Breast epithelium (tissue), 3 donors: ENCODE data around the gene NEMP2.

Source experiments
- CTCF ChIP-seq, 3 donors: fragments of 450-650 bp; IDR thresholded peaks; one replicate each; pipeline ENCODE4 v1.5.1; 2016 to 2017; ENCODE audit warnings: antibody characterized with exemption in 3 of 3, mild to moderate bottlenecking in 3 of 3, moderate library complexity in 3 of 3
- POLR2A ChIP-seq: fragments of 450-650 bp; IDR thresholded peaks from one replicate; pipeline ENCODE4 v1.6.1; 2016; ENCODE audit warnings: antibody characterized with exemption, mild to moderate bottlenecking, moderate library complexity
- POLR2AphosphoS5 ChIP-seq, 3 donors: sonication (generic); formaldehyde crosslinking; IDR thresholded peaks; one replicate each; pipeline ENCODE4 v1.6.1; 2017; ENCODE audit warnings: antibody characterized with exemption in 3 of 3

DNA sequence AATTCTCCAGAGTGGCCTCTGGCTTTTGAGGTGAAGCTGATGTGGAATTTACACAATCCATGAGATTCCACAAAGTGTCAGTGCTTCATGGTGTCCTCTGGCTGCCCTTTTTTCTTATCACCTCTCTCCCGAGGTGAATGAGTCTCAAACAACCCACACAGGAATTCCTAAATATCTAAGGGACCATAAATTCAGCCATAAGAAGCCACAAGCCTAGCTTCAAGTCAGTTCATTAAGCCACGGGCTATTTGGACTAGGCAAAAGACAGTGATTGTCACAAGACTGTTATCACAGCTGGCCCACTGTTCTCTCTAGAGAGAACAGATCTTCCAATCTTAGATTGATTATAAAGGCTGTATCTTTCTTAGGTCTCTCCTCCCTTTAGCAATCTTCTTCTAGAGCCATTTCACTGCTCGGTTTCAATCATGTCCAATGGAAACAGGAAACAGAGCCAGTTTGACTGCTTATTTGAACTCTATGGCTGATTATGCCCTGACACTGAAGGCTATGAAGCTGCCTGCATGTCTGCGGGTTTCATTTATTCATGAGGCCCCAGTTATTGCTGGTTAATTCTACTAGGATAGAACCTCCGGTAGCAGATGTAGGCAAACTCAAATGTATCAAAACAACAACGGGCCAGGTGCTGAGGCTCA lies 4.1 kb downstream of the NEMP2 start:
- no peak for TF ChIP-seq CTCF (IDR thresholded peaks at IDR 0.05)
- no peak for TF ChIP-seq POLR2A
- no peak for TF ChIP-seq POLR2AphosphoS5 (IDR thresholded peaks at IDR 0.05)
